Nephron (organoid): Measurements from ENCODE around the gene LRRC56.

ENCODE experiments used
- H3K27ac Mint-ChIP-seq, 3 experiments: 2 replicates each; pipeline ENCODE4 v1.8.0; 2020; ENCODE audit warnings: mixed read lengths in 3 of 3, mild to moderate bottlenecking in 2 of 3, moderate library complexity in 1 of 3
- H3K27me3 Mint-ChIP-seq: 2 replicates; pipeline ENCODE4 v1.8.0; 2021; ENCODE audit warnings: low read depth, mild to moderate bottlenecking, moderate library complexity, mixed read lengths
- H3K36me3 Mint-ChIP-seq: 2 replicates; pipeline ENCODE4 v1.8.0; 2020; ENCODE audit warnings: low read depth, mixed read lengths
- H3K4me1 Mint-ChIP-seq: 2 replicates; pipeline ENCODE4 v1.8.0; 2020; ENCODE audit warnings: mixed read lengths
- H3K4me3 Mint-ChIP-seq, 3 experiments: 2 replicates each; pipeline ENCODE4 v1.8.0; 2020; ENCODE audit warnings: mild to moderate bottlenecking in 3 of 3, mixed read lengths in 3 of 3, moderate library complexity in 2 of 3
- H3K9me3 Mint-ChIP-seq: 2 replicates; pipeline ENCODE4 v1.8.0; 2020; ENCODE audit warnings: mixed read lengths
- CTCF ChIP-seq, 3 experiments: fragments of 200-600 bp; sonication (generic); IDR thresholded peaks; one replicate each; pipeline ENCODE4 v1.5.0; 2021; ENCODE audit warnings: antibody characterized with exemption in 3 of 3; ENCODE audit not compliant: unreplicated experiment in 3 of 3

LRRC56 gene

GRCh38 chr11:578276-579035 lies 41.1 kb downstream of the LRRC56 start:
- no peak for TF ChIP-seq CTCF (IDR thresholded peaks at IDR 0.05; ENCODE audit: unreplicated experiment in 3 of 3)
- H3K27ac Mint-ChIP-seq: peak overlapping the region in 2 of 3 experiments; percentile 49 to 51
- peaks cover 9% of the 10 kb centered on the region for H3K36me3 Mint-ChIP-seq
- H3K4me1 Mint-ChIP-seq: peaks cover 34% of the 10 kb centered on the region
- peak overlapping the region; percentile 89 to 93 (median 92) for H3K4me3 Mint-ChIP-seq
- H3K9me3 Mint-ChIP-seq: no peaks in the 10 kb centered on the region
- H3K27me3 Mint-ChIP-seq: peaks cover 18% of the 10 kb centered on the region

- H3K9me3 Mint-ChIP-seq: no peaks in the 10 kb centered on the region
- peaks cover 21% of the 10 kb centered on the region for H3K4me1 Mint-ChIP-seq
- H3K4me3 Mint-ChIP-seq: peak overlapping the region; percentile 67 to 93 (median 83)
- H3K27me3 Mint-ChIP-seq: peaks cover 8% of the 10 kb centered on the region
- TF ChIP-seq CTCF (IDR thresholded peaks at IDR 0.05; ENCODE audit: unreplicated experiment in 3 of 3): no peak
- peaks cover 15% of the 10 kb centered on the region for H3K36me3 Mint-ChIP-seq
- peak overlapping the region in 1 of 3 experiments; percentile 27 for H3K27ac Mint-ChIP-seq
These were observed 42.7 kb downstream of the LRRC56 start for GRCh38 chr11:579830-580601.

DNA sequence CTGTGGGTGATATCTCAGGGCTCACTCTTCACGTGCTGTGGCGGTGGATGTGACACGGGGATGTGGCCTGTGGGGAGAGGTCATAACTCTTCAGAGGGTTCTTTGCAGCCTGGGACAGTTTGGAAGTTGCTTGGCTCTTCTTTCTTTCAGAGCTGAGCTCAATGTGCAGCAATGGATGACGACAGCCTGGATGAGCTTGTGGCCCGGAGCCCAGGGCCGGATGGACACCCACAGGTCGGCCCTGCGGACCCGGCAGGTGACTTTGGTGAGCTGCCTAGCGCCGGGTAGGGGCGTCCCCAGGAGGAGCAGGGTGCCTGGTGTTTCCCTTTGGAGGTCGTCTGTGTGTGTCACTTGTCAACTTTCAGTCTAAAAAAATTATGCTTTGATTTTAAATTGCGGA lies 44.0 kb downstream of the LRRC56 start:
- Mint-ChIP-seq H3K9me3 (no peaks in the 10 kb centered on the region), H3K27ac (no peak overlapping the region), H3K4me3 (peak overlapping the region; percentile 38 to 72 (median 66)), H3K27me3 (peaks cover under 1% of the 10 kb centered on the region), H3K36me3 (peaks cover 19% of the 10 kb centered on the region), H3K4me1 (peaks cover 18% of the 10 kb centered on the region)
- TF ChIP-seq CTCF (IDR thresholded peaks at IDR 0.05; ENCODE audit: unreplicated experiment in 3 of 3): no peak

DNA sequence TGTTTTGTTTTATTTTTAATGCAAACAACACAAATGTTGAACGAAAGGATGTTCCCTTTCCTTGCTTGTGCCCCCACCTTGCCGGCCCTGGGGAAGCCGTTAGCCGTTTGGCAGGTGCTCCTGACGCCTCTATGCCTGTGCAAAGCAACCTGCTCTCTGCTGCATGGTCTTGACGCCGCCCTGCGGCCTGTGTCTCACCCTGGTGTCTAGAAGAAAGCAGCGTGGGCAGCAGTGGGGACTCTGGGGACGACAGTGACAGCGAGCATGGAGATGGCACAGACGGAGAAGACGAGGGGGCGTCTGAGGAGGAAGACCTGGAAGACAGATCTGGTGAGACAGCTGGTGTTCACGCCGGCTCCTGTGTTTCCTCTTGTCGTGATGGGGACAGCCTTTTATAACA lies 44.4 kb downstream of the LRRC56 start:
- no peak for TF ChIP-seq CTCF (IDR thresholded peaks at IDR 0.05; ENCODE audit: unreplicated experiment in 3 of 3)
- Mint-ChIP-seq H3K27ac (no peak overlapping the region), H3K9me3 (no peaks in the 10 kb centered on the region), H3K4me3 (no peak overlapping the region), H3K27me3 (no peaks in the 10 kb centered on the region), H3K36me3 (peaks cover 21% of the 10 kb centered on the region), H3K4me1 (peaks cover 18% of the 10 kb centered on the region)

DNA sequence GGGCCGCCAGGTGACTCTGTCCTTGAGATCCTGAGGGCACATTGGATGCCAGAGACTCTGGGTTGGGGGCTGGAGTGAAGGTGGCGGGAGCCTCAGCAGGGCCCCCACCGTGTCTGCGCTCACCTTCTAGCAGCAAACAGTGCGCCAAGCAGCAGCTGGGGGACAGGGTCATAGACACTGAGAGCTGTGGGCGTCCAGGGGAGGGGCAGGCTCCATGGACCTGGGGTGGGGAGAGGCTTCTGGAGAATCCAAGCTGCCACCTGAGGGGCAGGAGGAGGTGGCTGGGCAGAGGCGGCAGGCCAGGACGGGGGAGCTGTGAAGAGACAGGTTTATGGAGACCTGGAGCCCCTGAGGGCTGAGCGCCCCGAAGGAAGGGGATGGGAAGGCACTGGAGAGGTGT lies 47.0 kb downstream of the LRRC56 start:
- Mint-ChIP-seq H3K27ac (no peak overlapping the region), H3K27me3 (no peaks in the 10 kb centered on the region), H3K4me1 (peaks cover 11% of the 10 kb centered on the region), H3K4me3 (no peak overlapping the region), H3K36me3 (peaks cover 39% of the 10 kb centered on the region), H3K9me3 (no peaks in the 10 kb centered on the region)
- no peak for TF ChIP-seq CTCF (IDR thresholded peaks at IDR 0.05; ENCODE audit: unreplicated experiment in 3 of 3)
